NCI-H1105 (cell line): ENCODE results near the gene XRCC1.
"Not testable (repeated sequence)": the region's sequence is repeated elsewhere in the genome, so short reads cannot be mapped to it uniquely, and the experiment has no call there.

Experiments used
- DNase-seq: peaks from one replicate; lab custom pipeline; 2025; lab: John Stamatoyannopoulos, UW

Gene XRCC1

DNA sequence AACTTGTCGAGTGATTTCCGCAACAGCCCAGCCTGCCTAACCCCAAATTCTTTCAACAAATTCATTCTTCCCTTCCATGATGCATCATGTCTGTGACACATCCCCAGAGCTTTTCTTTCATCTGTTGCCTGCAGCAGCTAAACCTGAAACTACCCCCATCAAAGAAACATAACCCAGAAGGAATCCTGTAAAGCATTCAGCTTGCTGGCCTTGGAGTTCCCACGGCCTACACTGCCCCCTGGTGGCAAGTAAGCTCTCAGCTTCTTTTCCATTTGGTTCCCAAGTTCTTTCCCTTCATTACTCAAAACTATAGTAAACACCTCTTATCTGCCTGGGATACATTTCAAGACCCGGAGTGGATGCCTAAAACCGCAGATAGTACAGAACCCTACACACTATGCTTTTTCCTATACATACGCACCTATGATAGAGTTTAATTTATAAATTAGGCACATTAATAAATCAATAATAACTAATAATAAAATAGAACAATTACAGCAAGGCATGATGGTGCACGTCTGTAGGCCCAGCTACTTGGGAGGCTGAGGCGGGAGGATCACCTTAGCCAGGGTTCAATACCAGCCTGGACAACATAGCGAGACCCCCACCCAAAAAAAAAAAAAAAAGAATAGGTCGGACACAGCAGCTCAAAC lies 55.8 kb downstream of the XRCC1 start:
- DNase-seq = peak; percentile 69

DNA sequence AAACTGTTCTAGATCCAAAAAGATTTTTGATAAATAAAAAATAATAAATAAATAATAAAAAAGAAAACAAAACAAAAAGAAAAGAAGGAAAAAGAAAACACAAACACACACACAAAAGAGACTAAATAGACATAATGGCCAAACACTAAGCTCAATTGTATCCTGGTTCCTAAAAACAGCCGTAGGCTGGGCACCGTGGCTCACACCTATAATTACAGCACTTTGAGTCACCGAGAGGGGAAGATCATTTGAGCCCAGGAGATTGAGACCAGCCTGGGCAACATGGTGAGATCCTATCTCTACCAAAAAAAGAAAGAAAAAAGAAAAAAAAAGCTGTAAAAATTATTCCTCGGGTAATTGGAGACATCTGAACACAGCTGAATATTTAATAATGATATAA lies 57.3 kb downstream of the XRCC1 start:
- no peak for DNase-seq

DNA sequence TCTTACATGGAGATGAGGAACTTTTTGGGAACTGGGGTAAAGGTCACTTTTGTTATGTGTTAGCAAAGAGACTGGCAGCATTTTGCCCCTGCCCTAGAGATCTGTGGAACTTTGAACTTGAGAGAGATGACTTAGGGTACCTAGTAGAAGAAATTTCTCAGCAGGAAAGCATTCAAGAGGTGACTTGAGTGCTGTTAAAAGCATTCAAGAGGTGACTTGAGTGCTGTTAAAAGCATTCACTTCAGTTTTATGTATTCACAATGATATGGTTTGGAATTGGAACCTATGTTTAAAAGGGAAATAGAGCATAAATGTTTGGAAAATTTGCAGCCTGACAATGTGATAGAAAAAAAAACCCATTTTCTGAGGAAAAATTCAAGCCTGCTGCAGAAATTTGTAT lies 62.9 kb downstream of the XRCC1 start:
- not testable (repeated sequence) for DNase-seq

DNA sequence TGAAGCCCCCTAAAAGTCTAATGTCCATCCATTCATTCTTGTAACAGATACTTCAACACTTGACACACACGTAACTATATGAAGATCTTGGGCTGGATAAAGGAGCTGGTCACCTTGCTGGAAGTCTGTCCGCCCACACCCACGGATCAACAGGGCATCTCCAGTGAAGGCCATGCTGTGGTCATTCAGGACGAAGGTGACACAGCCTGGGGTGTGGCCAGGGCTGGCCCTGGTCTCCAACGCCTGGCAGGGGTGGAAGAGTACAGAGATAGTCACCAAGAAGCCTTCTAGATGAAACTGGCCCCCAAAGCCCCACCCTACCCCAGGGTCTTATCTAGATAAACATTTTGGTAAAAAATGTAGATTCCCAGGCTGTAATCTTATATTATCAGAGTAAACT lies 64.0 kb downstream of the XRCC1 start:
- DNase-seq = no peak

DNA sequence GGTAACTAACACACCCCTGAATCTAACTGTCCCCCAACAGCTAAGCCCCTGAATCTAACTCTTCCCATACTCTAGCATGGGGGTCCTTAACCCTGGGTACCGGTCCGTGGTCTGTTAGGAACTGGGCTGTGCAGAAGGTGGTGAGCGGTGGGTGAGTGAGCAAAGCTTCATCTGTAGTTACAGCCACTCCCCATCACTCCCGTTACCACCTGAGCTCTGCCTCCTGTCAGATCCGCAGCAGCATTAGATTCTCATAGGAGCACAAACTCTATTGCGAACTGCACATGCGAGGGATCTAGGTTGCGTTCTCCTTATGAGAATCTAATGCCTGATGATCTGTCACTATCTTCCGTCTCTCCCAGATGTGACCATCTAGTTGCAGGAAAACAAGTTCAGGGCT lies 64.6 kb downstream of the XRCC1 start:
- DNase-seq = no peak

DNA sequence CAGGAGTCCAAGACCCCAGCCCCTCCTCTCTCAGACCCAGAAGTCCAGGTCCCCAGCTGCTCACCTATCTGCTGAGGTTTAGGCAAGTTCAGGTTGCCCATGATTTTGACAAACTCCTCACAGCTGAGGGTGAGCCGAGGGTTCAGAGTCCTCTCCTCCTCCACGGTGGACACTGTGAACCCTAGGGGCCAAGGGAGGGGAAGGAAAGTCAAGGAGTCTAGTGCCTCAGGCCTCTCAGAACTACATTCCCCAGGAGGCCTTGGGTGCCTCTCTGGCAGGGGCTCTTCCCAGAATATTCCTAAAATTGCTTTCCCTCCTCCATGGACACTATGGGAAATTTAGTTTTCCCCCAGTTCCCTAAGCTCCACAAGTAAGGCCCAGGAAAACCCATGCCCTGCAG lies 67.4 kb downstream of the XRCC1 start:
- DNase-seq = no peak

DNA sequence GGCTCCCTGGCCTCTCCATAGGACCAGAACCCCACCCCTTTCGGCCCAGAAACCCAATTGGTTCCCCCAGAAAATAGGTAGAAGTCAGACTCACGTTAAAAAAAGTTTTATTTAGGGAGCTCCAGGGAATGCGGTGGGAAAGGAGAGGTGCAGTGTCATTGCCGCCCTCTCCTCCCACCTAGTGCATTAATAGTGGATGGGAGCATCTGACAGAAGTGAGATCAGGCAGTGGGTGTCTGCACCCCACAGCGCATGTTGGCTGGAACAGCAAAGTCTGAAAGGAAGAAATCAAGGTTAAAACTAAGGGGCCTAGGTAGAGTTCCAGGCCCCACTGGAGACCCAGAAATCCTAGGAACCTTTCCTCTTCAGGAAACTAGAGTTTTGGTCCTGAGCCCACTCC lies 68.7 kb downstream of the XRCC1 start:
- no peak for DNase-seq

DNA sequence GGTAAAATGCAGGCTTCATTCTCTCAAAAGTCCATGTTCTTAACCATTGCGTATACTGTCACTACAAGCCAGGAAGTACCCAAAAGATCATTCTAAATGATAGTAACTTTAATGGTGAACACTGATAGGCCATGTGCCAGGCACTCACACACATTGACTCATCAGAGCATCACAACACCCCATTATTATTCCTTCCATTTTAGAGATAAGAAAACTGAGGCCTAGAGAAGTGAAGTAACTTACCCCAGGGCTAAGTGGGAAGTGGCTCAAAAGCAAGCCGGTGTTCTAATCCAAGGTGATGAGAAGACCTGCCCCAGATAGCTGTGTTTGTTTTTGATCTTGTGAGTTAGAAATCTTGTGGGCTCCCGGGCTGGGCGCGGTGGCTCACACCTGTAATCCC lies 69.4 kb downstream of the XRCC1 start:
- DNase-seq = no peak

DNA sequence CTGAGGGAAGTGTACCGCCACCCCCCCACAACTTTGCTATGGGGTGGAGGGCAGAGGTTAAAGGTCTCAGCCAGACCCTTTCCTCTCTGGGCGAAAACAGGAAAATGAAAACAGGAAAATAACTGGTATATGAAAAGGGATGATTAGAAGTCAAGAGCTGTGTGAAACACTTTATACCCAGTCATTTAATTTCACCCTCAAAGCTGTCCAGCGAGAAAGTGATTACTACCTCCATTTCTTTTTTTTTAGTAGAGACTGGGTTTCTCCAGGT lies 70.2 kb downstream of the XRCC1 start:
- DNase-seq = no peak

DNA sequence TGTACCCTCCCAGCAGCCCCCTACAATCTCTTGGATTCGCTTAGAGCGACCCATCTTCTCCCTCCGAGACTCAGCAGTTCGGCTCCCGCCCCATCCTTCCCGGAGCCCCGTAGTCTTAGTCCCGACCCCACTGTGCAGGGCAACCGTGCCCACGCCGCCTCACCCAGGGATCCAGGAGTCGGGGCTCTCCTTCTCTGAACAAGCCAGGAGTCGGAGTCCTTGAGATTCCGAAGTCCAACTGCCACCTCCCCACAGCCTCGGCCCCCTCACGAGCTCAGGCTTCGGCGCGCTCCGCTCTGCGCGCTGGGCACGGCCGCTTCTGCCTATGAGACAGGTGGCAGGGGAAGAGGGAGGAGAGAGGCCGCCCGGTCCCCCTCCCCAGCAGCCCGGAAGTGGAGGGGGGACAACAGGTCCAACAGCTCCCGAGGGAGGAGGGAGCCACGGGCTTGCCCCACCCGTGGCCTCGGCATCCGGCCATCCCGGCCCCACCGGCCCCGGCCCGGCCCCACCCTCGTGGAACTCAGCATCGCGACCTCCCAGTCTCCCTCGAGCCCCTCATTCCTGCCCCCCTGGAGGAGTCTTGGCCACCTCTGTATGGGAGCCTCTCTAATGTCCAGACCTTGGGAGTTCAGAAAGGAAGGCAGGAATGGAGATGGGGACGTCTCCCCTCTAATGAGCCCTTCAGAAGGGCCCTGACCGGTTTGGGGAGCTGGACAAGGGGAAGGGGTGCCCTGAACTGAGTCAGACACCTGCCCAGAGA lies 70.7 kb downstream of the XRCC1 start, which contains the start of gene PHLDB3:
PHLDB3 (minus strand) TSS at position 321 of the 760 bp plus-strand sequence. CDS start 628 bp downstream, outside the sequence.
- DNase-seq = peak; percentile 40

DNA sequence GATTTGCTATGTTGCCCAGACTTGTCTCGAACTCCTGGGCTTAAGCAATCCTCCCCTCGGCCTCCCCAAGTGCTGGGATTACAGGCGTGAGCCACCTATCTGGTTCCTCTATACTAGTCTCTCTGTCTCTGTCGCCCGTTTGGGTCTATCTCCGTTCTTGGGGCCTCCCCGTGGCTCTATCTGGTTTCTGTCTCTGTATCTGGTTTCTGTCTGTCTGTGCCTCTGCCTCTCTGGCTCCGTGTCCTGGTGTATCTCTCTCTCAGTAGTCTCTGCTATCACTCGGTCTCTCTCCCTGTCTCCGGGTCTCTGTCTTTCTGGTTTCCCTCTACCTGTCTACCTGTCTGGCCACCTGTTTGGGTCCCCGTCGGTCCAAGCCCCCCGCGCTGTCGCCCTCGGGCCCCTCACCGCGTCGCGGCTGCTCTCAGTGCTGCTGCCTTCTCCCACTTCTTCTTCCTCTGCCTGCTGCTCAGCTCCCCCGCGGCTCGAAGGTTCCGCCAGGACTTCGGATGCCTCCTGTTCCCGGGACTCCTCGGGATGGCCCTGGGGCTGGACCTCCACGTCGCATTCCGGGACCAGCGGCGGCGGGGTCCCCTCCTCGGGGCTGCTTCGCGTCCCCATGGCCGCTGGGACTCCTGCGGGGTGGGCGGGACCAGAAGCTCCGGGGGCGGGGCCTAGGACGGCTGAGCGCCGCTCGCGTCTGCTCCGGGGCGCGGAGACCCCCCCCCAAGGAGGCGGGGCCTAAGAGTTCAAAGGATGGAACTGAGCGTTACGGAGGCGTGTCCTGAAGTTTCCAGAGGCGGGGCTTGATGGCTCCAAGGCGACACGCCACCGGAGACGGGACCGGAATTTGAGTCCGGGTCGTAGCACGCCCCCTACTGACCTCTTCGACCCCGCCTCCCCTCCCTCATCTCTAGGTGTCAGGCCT lies 71.6 kb downstream of the XRCC1 start:
- DNase-seq = peak; percentile 93

DNA sequence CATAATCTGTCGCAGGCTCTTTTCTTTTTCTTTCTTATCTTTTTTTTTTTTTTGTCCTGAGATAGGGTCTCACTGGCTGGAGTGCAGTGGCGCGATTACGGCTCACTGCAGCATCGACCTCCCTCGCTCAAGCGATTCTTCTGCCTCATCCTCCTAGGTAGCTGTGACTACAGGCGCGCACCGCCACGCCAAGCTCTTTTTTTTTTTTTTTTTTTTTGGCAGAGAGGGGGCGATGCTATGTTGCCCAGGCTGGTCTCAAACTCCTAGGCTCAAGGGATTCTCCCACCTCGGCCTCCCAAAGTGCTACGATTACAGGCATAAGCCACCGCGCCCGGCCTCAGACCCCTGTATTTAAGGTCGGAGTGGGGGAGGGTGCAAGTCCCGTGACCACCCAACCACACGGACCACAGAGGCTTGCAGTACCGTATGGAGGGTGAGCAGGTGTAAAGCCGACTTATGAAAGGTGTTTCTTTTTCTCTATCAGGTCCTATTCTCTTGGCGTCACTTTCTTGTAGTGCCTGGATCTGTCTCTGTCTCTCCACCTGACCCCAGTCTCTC lies 72.8 kb downstream of the XRCC1 start:
- DNase-seq = no peak

DNA sequence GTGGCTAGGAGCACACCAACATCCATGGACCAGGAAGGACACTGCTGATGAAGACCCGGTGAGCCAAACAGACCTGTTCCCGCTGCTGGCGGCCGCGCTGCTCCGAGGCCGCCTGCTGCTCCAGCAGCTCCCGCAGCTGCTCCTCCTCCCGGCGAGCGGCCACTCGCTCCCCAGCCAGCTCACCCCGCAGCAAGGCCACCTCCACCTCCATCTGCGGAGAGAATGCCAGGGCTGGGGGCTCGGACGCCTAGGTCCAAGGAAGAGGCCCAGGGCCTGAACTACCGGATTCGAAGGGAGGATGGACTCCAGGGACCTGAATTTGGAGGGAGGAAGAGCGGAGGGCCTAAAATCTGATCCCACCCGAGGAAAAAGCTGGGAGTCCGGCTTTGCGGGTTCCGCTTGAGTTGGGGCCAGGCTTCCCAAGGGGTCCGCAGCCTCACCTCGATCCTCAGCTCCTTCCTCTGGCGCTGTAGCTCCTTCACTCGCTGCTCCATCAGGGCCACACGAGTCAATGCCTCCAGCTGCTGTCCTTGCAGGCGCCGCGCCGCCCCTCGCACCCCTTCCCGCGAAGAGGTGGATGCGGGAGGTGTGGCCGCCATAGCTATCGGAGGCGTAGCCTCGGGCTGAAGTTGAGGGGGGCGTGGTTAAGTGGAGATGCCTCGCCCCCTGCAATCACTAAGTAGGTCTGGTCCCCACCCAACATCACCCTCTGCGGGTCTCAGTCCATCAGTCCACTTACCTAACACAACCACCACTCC lies 73.5 kb downstream of the XRCC1 start:
- DNase-seq = no peak

DNA sequence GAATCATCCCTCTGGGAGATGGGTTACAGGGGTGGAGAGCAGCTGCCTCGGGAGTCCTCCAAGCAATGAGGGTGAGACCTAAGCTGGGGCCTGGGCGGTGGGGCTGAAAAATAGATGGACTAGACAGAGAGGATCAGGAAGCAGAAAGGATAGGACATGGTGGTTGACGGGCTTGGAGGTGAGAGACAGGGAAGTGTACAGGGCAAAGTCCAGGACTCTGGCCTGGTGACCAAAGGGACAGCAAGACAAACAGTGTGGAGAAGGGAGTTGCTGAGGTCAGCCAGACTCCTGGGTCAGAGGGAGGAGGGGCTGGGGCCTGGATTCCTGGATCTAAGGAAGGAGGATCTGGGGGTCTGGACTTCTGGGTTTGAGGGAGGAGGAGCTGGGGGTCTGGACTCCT lies 76.3 kb downstream of the XRCC1 start:
- no peak for DNase-seq

DNA sequence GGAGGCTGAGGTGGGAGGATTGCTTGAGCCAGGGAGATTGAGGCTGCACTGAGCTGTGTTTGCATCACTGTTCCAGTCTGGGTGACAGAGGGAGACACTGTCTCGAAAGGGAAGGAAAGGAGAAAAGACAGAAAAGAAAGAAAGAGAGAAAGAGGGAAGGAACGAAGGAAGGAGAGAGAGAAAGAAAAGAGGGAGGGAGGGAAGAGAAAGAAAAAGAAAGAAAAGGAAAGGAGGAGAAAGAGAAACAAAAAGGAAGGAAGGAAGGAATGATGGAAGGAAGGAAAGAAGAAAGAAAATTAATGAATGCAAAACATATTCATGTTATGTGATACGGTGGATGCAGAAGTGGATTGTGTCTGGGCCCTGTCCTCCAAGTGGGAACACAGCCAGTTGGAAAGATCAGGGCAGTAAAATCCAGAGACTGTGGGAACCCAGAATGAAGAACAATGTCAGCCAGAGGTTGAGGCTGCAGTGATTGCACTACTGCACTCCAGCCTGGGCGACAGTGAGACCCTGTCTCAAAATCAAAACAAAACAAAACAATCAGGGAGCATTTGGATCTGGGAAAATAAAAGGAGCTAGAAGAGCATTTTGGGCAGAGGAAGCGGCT lies 77.0 kb downstream of the XRCC1 start:
- no peak for DNase-seq

DNA sequence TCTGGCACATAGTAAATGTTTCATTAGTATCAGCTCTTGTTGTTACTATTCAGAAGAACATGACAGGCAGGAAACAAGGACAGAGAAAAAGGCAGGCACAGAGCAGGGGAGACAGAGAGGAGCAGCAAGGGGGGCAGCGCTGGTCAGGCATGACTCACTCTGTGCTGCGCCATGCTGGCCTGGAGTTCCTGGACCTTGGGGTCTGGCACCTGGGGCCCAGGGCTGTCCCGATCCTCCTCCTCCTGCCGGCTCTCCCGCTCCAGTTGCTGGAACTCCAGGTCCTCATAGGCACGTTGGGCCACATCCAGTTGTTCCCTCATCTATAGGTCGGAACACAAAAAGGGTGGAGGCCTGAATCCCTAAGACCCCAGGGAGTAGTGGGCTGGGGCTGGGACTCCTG lies 78.4 kb downstream of the XRCC1 start:
- no peak for DNase-seq

DNA sequence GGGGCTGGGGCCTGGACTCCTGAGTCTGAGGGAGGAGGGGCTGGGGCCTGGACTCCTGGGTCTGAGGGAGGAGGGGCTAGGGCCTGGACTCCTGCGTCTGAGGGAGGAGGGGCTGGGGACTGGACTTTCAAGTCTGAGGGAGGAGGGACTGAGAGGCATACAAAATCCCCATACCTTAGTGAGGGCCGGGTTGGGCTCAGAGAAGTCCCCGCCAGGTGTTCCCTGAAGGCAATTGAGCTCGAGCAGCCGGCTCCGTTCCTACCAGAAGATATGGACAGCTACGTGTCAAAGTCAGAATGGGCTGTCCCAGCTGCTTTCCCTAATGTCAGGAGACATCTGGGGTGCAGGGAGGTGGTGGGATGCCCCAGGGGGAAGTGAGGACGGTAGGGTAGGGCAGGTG lies 80.2 kb downstream of the XRCC1 start:
- DNase-seq = no peak
